Measurements from ENCODE around the gene MGAT5B.

The MGAT5B gene

GRCh38 chr17:76911299-76912017 is 43.3 kb downstream of the MGAT5B start:
- H3K27ac Mint-ChIP-seq, result no peak overlapping the region
- no peaks in the 10 kb centered on the region for H3K9me3 Mint-ChIP-seq
- intact Hi-C loops (cut with micrococcal nuclease), result no loop called here
- H3K27me3 Mint-ChIP-seq, result peaks cover 4% of the 10 kb centered on the region
- no peaks in the 10 kb centered on the region for H3K36me3 Mint-ChIP-seq (ENCODE audit: low read depth)
- H3K4me1 Mint-ChIP-seq (ENCODE audit: low read depth), result no peaks in the 10 kb centered on the region
- H3K4me3 Mint-ChIP-seq, result no peak overlapping the region

- intact Hi-C loops (cut with micrococcal nuclease), result no loop called here
- Mint-ChIP-seq H3K27me3 (peaks cover 4% of the 10 kb centered on the region), H3K27ac (no peak overlapping the region)
Observed at GRCh38 chr17:76912421-76913164, 44.4 kb downstream of the MGAT5B start.

GRCh38 chr17:76914937-76915336 is 46.7 kb downstream of the MGAT5B start:
- H3K27ac Mint-ChIP-seq, result no peak overlapping the region
- intact Hi-C loops (cut with micrococcal nuclease), result no loop called here
- no peaks in the 10 kb centered on the region for H3K4me1 Mint-ChIP-seq (ENCODE audit: low read depth)
- no peaks in the 10 kb centered on the region for H3K9me3 Mint-ChIP-seq
- H3K27me3 Mint-ChIP-seq, result peaks cover 2% of the 10 kb centered on the region
- H3K4me3 Mint-ChIP-seq, result no peak overlapping the region
- no peaks in the 10 kb centered on the region for H3K36me3 Mint-ChIP-seq (ENCODE audit: low read depth)

More at GRCh38 chr17:76912421-76913164, 44.4 kb downstream of the MGAT5B start:
- no peaks in the 10 kb centered on the region for H3K9me3 Mint-ChIP-seq
- no peak overlapping the region for H3K4me3 Mint-ChIP-seq
- no peaks in the 10 kb centered on the region for H3K4me1 Mint-ChIP-seq (ENCODE audit: low read depth)
- H3K36me3 Mint-ChIP-seq (ENCODE audit: low read depth), result no peaks in the 10 kb centered on the region

- Mint-ChIP-seq H3K36me3 (ENCODE audit: low read depth) (no peaks in the 10 kb centered on the region), H3K4me3 (no peak overlapping the region), H3K4me1 (ENCODE audit: low read depth) (no peaks in the 10 kb centered on the region), H3K27me3 (no peaks in the 10 kb centered on the region), H3K27ac (no peak overlapping the region), H3K9me3 (no peaks in the 10 kb centered on the region)
- intact Hi-C loops (cut with micrococcal nuclease), result no loop called here
Observed at GRCh38 chr17:76915840-76916510, 47.8 kb downstream of the MGAT5B start.

GRCh38 chr17:76917829-76918228 is 49.6 kb downstream of the MGAT5B start:
- Mint-ChIP-seq H3K9me3 (no peaks in the 10 kb centered on the region), H3K4me1 (ENCODE audit: low read depth) (no peaks in the 10 kb centered on the region), H3K27me3 (peaks cover 1% of the 10 kb centered on the region), H3K4me3 (no peak overlapping the region), H3K27ac (no peak overlapping the region), H3K36me3 (ENCODE audit: low read depth) (no peaks in the 10 kb centered on the region)
- intact Hi-C loops (cut with micrococcal nuclease), result no loop called here

- H3K36me3 Mint-ChIP-seq (ENCODE audit: low read depth), result no peaks in the 10 kb centered on the region
- H3K4me3 Mint-ChIP-seq, result no peak overlapping the region
- H3K27me3 Mint-ChIP-seq, result peaks cover 1% of the 10 kb centered on the region
- no peaks in the 10 kb centered on the region for H3K9me3 Mint-ChIP-seq
- intact Hi-C loops (cut with micrococcal nuclease), result no loop called here
- H3K27ac Mint-ChIP-seq, result no peak overlapping the region
- no peaks in the 10 kb centered on the region for H3K4me1 Mint-ChIP-seq (ENCODE audit: low read depth)
Observed at GRCh38 chr17:76918811-76919210, 50.6 kb downstream of the MGAT5B start.

- peaks cover 1% of the 10 kb centered on the region for H3K27me3 Mint-ChIP-seq
- H3K36me3 Mint-ChIP-seq (ENCODE audit: low read depth), result no peaks in the 10 kb centered on the region
- intact Hi-C loops (cut with micrococcal nuclease), result no loop called here
- H3K27ac Mint-ChIP-seq, result no peak overlapping the region
- no peaks in the 10 kb centered on the region for H3K9me3 Mint-ChIP-seq
- H3K4me3 Mint-ChIP-seq, result no peak overlapping the region
- no peaks in the 10 kb centered on the region for H3K4me1 Mint-ChIP-seq (ENCODE audit: low read depth)
Observed at GRCh38 chr17:76920364-76921139, 52.3 kb downstream of the MGAT5B start.

GRCh38 chr17:76921340-76922036 is 53.3 kb downstream of the MGAT5B start:
- H3K4me1 Mint-ChIP-seq (ENCODE audit: low read depth), result no peaks in the 10 kb centered on the region
- no peaks in the 10 kb centered on the region for H3K9me3 Mint-ChIP-seq
- no peak overlapping the region for H3K27ac Mint-ChIP-seq
- H3K4me3 Mint-ChIP-seq, result no peak overlapping the region
- intact Hi-C loops (cut with micrococcal nuclease), result no loop called here
- H3K36me3 Mint-ChIP-seq (ENCODE audit: low read depth), result no peaks in the 10 kb centered on the region
- peaks cover 1% of the 10 kb centered on the region for H3K27me3 Mint-ChIP-seq

GRCh38 chr17:76922084-76922483 is 53.9 kb downstream of the MGAT5B start:
- Mint-ChIP-seq H3K27me3 (peaks cover 4% of the 10 kb centered on the region), H3K4me1 (ENCODE audit: low read depth) (no peaks in the 10 kb centered on the region), H3K36me3 (ENCODE audit: low read depth) (no peaks in the 10 kb centered on the region), H3K27ac (no peak overlapping the region), H3K4me3 (no peak overlapping the region), H3K9me3 (no peaks in the 10 kb centered on the region)
- intact Hi-C loops (cut with micrococcal nuclease), result no loop called here

GRCh38 chr17:76922967-76923366 is 54.8 kb downstream of the MGAT5B start:
- no peaks in the 10 kb centered on the region for H3K9me3 Mint-ChIP-seq
- H3K27ac Mint-ChIP-seq, result no peak overlapping the region
- H3K27me3 Mint-ChIP-seq, result peaks cover 4% of the 10 kb centered on the region
- H3K4me3 Mint-ChIP-seq, result no peak overlapping the region
- H3K36me3 Mint-ChIP-seq (ENCODE audit: low read depth), result no peaks in the 10 kb centered on the region
- intact Hi-C loops (cut with micrococcal nuclease), result no loop called here
- H3K4me1 Mint-ChIP-seq (ENCODE audit: low read depth), result no peaks in the 10 kb centered on the region

GRCh38 chr17:76923491-76923890 is 55.3 kb downstream of the MGAT5B start:
- Mint-ChIP-seq H3K36me3 (ENCODE audit: low read depth) (no peaks in the 10 kb centered on the region), H3K27ac (no peak overlapping the region), H3K9me3 (no peaks in the 10 kb centered on the region), H3K27me3 (peaks cover 4% of the 10 kb centered on the region), H3K4me3 (no peak overlapping the region), H3K4me1 (ENCODE audit: low read depth) (no peaks in the 10 kb centered on the region)
- intact Hi-C loops (cut with micrococcal nuclease), result no loop called here

GRCh38 chr17:76924345-76925342 is 56.4 kb downstream of the MGAT5B start:
- H3K4me3 Mint-ChIP-seq, result no peak overlapping the region
- no peaks in the 10 kb centered on the region for H3K9me3 Mint-ChIP-seq
- intact Hi-C loops (cut with micrococcal nuclease), result no loop called here

More at GRCh38 chr17:76924345-76925342, 56.4 kb downstream of the MGAT5B start:
- Mint-ChIP-seq H3K27ac (no peak overlapping the region), H3K4me1 (ENCODE audit: low read depth) (no peaks in the 10 kb centered on the region), H3K27me3 (peaks cover 6% of the 10 kb centered on the region), H3K36me3 (ENCODE audit: low read depth) (no peaks in the 10 kb centered on the region)
